ENCODE results near the gene PIBF1. TPM values are rescaled to one million over a fixed set of nuclear protein-coding genes. Genes with fewer than 3 reads are reported as not detected.

The PIBF1 gene
- total RNA-seq, 1 experiment from 2014 or later: 12.9 TPM

GRCh38 chr13:72788831-72789230 lies 6.9 kb downstream of the PIBF1 start:
- no peaks in the 10 kb centered on the region for H3K9me3 Mint-ChIP-seq
- ATAC-seq: no peak
- CTCF ChIA-PET: no interaction called here
- no peaks in the 10 kb centered on the region for H3K4me1 Mint-ChIP-seq
- DNase-seq (ENCODE audit: low spot score): no peak
- POLR2A ChIA-PET: no interaction called here
- no peak for TF ChIP-seq ZBTB43 (CRISPR knock-in tag; IDR thresholded peaks at IDR 0.05)
- TF ChIP-seq, protein P1, sequence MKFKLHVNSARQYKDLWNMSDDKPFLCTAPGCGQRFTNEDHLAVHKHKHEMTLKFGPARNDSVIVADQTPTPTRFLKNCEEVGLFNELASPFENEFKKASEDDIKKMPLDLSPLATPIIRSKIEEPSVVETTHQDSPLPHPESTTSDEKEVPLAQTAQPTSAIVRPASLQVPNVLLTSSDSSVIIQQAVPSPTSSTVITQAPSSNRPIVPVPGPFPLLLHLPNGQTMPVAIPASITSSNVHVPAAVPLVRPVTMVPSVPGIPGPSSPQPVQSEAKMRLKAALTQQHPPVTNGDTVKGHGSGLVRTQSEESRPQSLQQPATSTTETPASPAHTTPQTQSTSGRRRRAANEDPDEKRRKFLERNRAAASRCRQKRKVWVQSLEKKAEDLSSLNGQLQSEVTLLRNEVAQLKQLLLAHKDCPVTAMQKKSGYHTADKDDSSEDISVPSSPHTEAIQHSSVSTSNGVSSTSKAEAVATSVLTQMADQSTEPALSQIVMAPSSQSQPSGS (CRISPR knock-in tag; IDR thresholded peaks at IDR 0.05; ENCODE audit: borderline replicate concordance, low read depth): no peak
- no peak for TF ChIP-seq ESRRA (CRISPR knock-in tag; IDR thresholded peaks at IDR 0.05; ENCODE audit: borderline replicate concordance)
- TF ChIP-seq CREM (CRISPR knock-in tag; IDR thresholded peaks at IDR 0.05): no peak
- no peak for TF ChIP-seq IRF2 (CRISPR knock-in tag; IDR thresholded peaks at IDR 0.05; ENCODE audit: borderline replicate concordance, low read depth)
- no peak for TF ChIP-seq ZNF232 (CRISPR knock-in tag; IDR thresholded peaks at IDR 0.05)
- TF ChIP-seq FOXP4 (CRISPR knock-in tag; IDR thresholded peaks at IDR 0.05): no peak
- no peak for TF ChIP-seq ETV6 (CRISPR knock-in tag; IDR thresholded peaks at IDR 0.05)
- H3K4me3 Mint-ChIP-seq: no peak overlapping the region
- H3K27me3 Mint-ChIP-seq (ENCODE audit: low read depth): no peaks in the 10 kb centered on the region
- no peak overlapping the region for H3K27ac Mint-ChIP-seq
- peaks cover 20% of the 10 kb centered on the region for H3K36me3 Mint-ChIP-seq

GRCh38 chr13:72792640-72793039 lies 10.7 kb downstream of the PIBF1 start:
- H3K27ac Mint-ChIP-seq: no peak overlapping the region
- no peaks in the 10 kb centered on the region for H3K4me1 Mint-ChIP-seq
- H3K9me3 Mint-ChIP-seq: no peaks in the 10 kb centered on the region
- CTCF ChIA-PET: no interaction called here
- H3K27me3 Mint-ChIP-seq (ENCODE audit: low read depth): no peaks in the 10 kb centered on the region
- no peak for ATAC-seq
- peaks cover 31% of the 10 kb centered on the region for H3K36me3 Mint-ChIP-seq
- no peak for TF ChIP-seq ELF4 (CRISPR knock-in tag; IDR thresholded peaks at IDR 0.05; ENCODE audit: low read depth)
- TF ChIP-seq NR1H2 (CRISPR knock-in tag; IDR thresholded peaks at IDR 0.05): no peak
- no peak for TF ChIP-seq ESRRA (CRISPR knock-in tag; IDR thresholded peaks at IDR 0.05; ENCODE audit: borderline replicate concordance)
- TF ChIP-seq, protein P2, sequence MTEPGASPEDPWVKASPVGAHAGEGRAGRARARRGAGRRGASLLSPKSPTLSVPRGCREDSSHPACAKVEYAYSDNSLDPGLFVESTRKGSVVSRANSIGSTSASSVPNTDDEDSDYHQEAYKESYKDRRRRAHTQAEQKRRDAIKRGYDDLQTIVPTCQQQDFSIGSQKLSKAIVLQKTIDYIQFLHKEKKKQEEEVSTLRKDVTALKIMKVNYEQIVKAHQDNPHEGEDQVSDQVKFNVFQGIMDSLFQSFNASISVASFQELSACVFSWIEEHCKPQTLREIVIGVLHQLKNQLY (CRISPR knock-in tag; IDR thresholded peaks at IDR 0.05): no peak
- no peak for TF ChIP-seq GTF2I (CRISPR knock-in tag; conservative IDR thresholded peaks at IDR 0.05)
- TF ChIP-seq JAZF1 (CRISPR knock-in tag; IDR thresholded peaks at IDR 0.05): no peak
- TF ChIP-seq, protein P3, sequence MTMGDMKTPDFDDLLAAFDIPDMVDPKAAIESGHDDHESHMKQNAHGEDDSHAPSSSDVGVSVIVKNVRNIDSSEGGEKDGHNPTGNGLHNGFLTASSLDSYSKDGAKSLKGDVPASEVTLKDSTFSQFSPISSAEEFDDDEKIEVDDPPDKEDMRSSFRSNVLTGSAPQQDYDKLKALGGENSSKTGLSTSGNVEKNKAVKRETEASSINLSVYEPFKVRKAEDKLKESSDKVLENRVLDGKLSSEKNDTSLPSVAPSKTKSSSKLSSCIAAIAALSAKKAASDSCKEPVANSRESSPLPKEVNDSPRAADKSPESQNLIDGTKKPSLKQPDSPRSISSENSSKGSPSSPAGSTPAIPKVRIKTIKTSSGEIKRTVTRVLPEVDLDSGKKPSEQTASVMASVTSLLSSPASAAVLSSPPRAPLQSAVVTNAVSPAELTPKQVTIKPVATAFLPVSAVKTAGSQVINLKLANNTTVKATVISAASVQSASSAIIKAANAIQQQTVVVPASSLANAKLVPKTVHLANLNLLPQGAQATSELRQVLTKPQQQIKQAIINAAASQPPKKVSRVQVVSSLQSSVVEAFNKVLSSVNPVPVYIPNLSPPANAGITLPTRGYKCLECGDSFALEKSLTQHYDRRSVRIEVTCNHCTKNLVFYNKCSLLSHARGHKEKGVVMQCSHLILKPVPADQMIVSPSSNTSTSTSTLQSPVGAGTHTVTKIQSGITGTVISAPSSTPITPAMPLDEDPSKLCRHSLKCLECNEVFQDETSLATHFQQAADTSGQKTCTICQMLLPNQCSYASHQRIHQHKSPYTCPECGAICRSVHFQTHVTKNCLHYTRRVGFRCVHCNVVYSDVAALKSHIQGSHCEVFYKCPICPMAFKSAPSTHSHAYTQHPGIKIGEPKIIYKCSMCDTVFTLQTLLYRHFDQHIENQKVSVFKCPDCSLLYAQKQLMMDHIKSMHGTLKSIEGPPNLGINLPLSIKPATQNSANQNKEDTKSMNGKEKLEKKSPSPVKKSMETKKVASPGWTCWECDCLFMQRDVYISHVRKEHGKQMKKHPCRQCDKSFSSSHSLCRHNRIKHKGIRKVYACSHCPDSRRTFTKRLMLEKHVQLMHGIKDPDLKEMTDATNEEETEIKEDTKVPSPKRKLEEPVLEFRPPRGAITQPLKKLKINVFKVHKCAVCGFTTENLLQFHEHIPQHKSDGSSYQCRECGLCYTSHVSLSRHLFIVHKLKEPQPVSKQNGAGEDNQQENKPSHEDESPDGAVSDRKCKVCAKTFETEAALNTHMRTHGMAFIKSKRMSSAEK (CRISPR knock-in tag; IDR thresholded peaks at IDR 0.05; ENCODE audit: borderline replicate concordance): no peak
- no peak for TF ChIP-seq NR3C1 (CRISPR knock-in tag; conservative IDR thresholded peaks at IDR 0.05; ENCODE audit: low read depth)
- TF ChIP-seq ZBTB43 (CRISPR knock-in tag; IDR thresholded peaks at IDR 0.05): no peak
- DNase-seq (ENCODE audit: low spot score): no peak
- no peak overlapping the region for H3K4me3 Mint-ChIP-seq
- POLR2A ChIA-PET: no interaction called here

All from WTC11 (cell line).